ENCODE measurements around the gene DIP2A. TPM values are rescaled to one million over a fixed set of nuclear protein-coding genes. Genes with fewer than 3 reads are reported as not detected.

DIP2A gene
- polyA plus RNA-seq, 4 donors = 13.8 to 42.9 (median 22.8) TPM

- Histone ChIP-seq H3K4me3 (ENCODE audit: low read depth in 1 of 3, low read length in 3 of 3) (no peak overlapping the region), H3K4me1 (ENCODE audit: control insufficient read depth in 3 of 3, insufficient read depth in 2 of 3, low read depth in 1 of 3, low read length in 2 of 3) (no peaks in the 10 kb centered on the region), H3K27ac (ENCODE audit: low read depth in 1 of 3, low read length in 2 of 3) (no peak overlapping the region), H3K9me3 (ENCODE audit: control insufficient read depth in 2 of 2, insufficient read depth in 1 of 2, low read depth in 1 of 2, low read length in 1 of 2) (no peaks in the 10 kb centered on the region), H3K27me3 (ENCODE audit: control insufficient read depth in 3 of 3, insufficient read depth in 3 of 3, low read length in 3 of 3) (no peaks in the 10 kb centered on the region), H3K36me3 (ENCODE audit: control insufficient read depth in 3 of 3, insufficient read depth in 2 of 3, low read depth in 1 of 3, low read length in 3 of 3) (peaks cover 2 to 22% (median 7%) of the 10 kb centered on the region in 3 donors)
- DNase-seq = no peak
- 67 to 91% (median 89%) methylated on average over 4 of the region's 4 CpGs for WGBS, 3 donors
- no peak for FAIRE-seq
Observed at GRCh38 chr21:46486481-46487126, 27.9 kb downstream of the DIP2A start.

GRCh38 chr21:46489162-46489663 is 30.5 kb downstream of the DIP2A start:
- H3K4me3 ChIP-seq (ENCODE audit: low read depth in 1 of 3, low read length in 3 of 3) = no peak overlapping the region
- H3K36me3 ChIP-seq (ENCODE audit: control insufficient read depth in 3 of 3, insufficient read depth in 2 of 3, low read depth in 1 of 3, low read length in 3 of 3) = peaks cover 4 to 29% (median 9%) of the 10 kb centered on the region in 3 donors
- FAIRE-seq (no peak), DNase-seq (no peak)
- no peak overlapping the region for H3K27ac ChIP-seq (ENCODE audit: low read depth in 1 of 3, low read length in 2 of 3)
- 84 to 91% (median 90%) methylated on average over 6 of the region's 6 CpGs for WGBS, 3 donors
- no peaks in the 10 kb centered on the region for H3K27me3 ChIP-seq (ENCODE audit: control insufficient read depth in 3 of 3, insufficient read depth in 3 of 3, low read length in 3 of 3)
- peaks cover 0 to 2% of the 10 kb centered on the region in 2 donors for H3K9me3 ChIP-seq (ENCODE audit: control insufficient read depth in 2 of 2, insufficient read depth in 1 of 2, low read depth in 1 of 2, low read length in 1 of 2)
- no peaks in the 10 kb centered on the region for H3K4me1 ChIP-seq (ENCODE audit: control insufficient read depth in 3 of 3, insufficient read depth in 2 of 3, low read depth in 1 of 3, low read length in 2 of 3)

DNA sequence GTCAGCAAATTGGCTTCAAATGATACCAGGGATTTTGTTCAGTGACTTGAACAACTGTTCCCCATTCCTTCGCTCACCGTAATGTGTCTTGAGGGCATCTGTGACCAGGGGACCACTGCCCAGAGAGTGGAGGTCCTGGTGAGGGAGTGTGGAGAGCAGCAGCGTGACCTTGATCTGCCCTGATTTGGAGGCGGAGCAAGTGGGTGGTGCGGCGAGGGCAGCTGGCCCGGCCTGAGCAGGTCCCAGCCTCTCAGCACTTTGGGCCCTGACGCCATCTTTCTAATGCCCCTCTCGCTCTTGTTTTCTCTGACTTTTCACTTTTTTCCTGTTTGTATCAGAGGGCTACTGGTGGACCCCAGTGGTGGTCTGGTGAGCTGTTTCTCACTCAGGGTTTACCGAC is 31.1 kb downstream of the DIP2A start:
- no peak for FAIRE-seq
- 92 to 98% (median 97%) methylated on average over 10 of the region's 10 CpGs for WGBS, 3 donors
- H3K9me3 ChIP-seq (ENCODE audit: control insufficient read depth in 2 of 2, insufficient read depth in 1 of 2, low read depth in 1 of 2, low read length in 1 of 2) = peaks cover 0 to 2% of the 10 kb centered on the region in 2 donors
- peaks cover 4 to 30% (median 9%) of the 10 kb centered on the region in 3 donors for H3K36me3 ChIP-seq (ENCODE audit: control insufficient read depth in 3 of 3, insufficient read depth in 2 of 3, low read depth in 1 of 3, low read length in 3 of 3)
- H3K27me3 ChIP-seq (ENCODE audit: control insufficient read depth in 3 of 3, insufficient read depth in 3 of 3, low read length in 3 of 3) = no peaks in the 10 kb centered on the region
- H3K27ac ChIP-seq (ENCODE audit: low read depth in 1 of 3, low read length in 2 of 3) = no peak overlapping the region
- no peak for DNase-seq
- H3K4me1 ChIP-seq (ENCODE audit: control insufficient read depth in 3 of 3, insufficient read depth in 2 of 3, low read depth in 1 of 3, low read length in 2 of 3) = no peaks in the 10 kb centered on the region
- no peak overlapping the region for H3K4me3 ChIP-seq (ENCODE audit: low read depth in 1 of 3, low read length in 3 of 3)

DNA sequence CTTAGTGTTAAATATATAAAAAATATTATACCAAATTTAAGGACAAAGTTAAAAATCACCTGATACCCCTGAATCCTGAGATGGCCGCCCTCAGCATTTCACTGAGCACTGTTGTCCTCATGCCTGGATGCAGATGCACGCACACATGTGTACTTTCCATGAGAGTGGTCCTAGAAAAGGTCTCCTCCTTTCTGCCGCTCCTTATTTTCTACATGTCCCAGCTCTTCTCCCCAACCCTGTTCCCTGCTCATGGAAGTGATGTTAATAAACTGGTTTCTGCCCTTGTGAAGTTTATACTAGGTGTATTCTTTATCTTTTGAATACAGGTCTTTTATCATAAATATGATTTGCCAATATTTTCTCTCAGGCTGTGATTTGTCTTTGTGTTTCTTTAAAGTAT is 32.9 kb downstream of the DIP2A start:
- Histone ChIP-seq H3K4me1 (ENCODE audit: control insufficient read depth in 3 of 3, insufficient read depth in 2 of 3, low read depth in 1 of 3, low read length in 2 of 3) (no peaks in the 10 kb centered on the region), H3K27ac (ENCODE audit: low read depth in 1 of 3, low read length in 2 of 3) (no peak overlapping the region), H3K9me3 (ENCODE audit: control insufficient read depth in 2 of 2, insufficient read depth in 1 of 2, low read depth in 1 of 2, low read length in 1 of 2) (peaks cover 0 to 2% of the 10 kb centered on the region in 2 donors), H3K36me3 (ENCODE audit: control insufficient read depth in 3 of 3, insufficient read depth in 2 of 3, low read depth in 1 of 3, low read length in 3 of 3) (peaks cover 4 to 26% (median 9%) of the 10 kb centered on the region in 3 donors), H3K4me3 (ENCODE audit: low read depth in 1 of 3, low read length in 3 of 3) (no peak overlapping the region), H3K27me3 (ENCODE audit: control insufficient read depth in 3 of 3, insufficient read depth in 3 of 3, low read length in 3 of 3) (no peaks in the 10 kb centered on the region)
- 95 to 100% (median 96%) methylated on average over 3 of the region's 3 CpGs for WGBS, 3 donors
- DNase-seq (no peak), FAIRE-seq (no peak)

GRCh38 chr21:46492851-46493250 is 34.2 kb downstream of the DIP2A start:
- DNase-seq (no peak), FAIRE-seq (no peak)
- no peaks in the 10 kb centered on the region for H3K27me3 ChIP-seq (ENCODE audit: control insufficient read depth in 3 of 3, insufficient read depth in 3 of 3, low read length in 3 of 3)
- peaks cover 6 to 27% (median 12%) of the 10 kb centered on the region in 3 donors for H3K36me3 ChIP-seq (ENCODE audit: control insufficient read depth in 3 of 3, insufficient read depth in 2 of 3, low read depth in 1 of 3, low read length in 3 of 3)
- no peak overlapping the region for H3K27ac ChIP-seq (ENCODE audit: low read depth in 1 of 3, low read length in 2 of 3)
- peaks cover 0 to 2% of the 10 kb centered on the region in 2 donors for H3K9me3 ChIP-seq (ENCODE audit: control insufficient read depth in 2 of 2, insufficient read depth in 1 of 2, low read depth in 1 of 2, low read length in 1 of 2)
- 89 to 97% (median 90%) methylated on average over 5 of the region's 5 CpGs for WGBS, 3 donors
- H3K4me3 ChIP-seq (ENCODE audit: low read depth in 1 of 3, low read length in 3 of 3) = no peak overlapping the region
- no peaks in the 10 kb centered on the region for H3K4me1 ChIP-seq (ENCODE audit: control insufficient read depth in 3 of 3, insufficient read depth in 2 of 3, low read depth in 1 of 3, low read length in 2 of 3)

DNA sequence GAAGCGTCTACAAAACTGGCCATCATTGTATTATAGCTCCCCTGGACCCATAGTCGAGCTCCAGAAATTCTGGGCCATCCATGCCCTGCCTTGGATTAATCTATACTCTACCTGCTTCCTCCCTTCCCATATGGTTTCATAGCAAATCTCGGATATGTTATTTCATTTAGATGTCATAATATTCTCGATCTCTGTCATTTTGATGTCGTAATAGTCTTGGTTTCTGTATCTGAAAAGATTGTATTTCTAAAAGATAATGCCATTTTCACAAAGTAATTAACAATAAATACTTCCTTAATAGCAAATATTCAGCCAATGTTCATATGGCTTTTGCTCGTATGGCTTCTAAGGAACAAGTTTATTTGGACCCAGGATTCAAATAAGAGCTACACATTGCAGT is 35.1 kb downstream of the DIP2A start:
- peaks cover 0 to 2% of the 10 kb centered on the region in 2 donors for H3K9me3 ChIP-seq (ENCODE audit: control insufficient read depth in 2 of 2, insufficient read depth in 1 of 2, low read depth in 1 of 2, low read length in 1 of 2)
- FAIRE-seq = no peak
- WGBS, 3 donors = 96 to 100% (median 97%) methylated on average over 6 of the region's 6 CpGs

DNA sequence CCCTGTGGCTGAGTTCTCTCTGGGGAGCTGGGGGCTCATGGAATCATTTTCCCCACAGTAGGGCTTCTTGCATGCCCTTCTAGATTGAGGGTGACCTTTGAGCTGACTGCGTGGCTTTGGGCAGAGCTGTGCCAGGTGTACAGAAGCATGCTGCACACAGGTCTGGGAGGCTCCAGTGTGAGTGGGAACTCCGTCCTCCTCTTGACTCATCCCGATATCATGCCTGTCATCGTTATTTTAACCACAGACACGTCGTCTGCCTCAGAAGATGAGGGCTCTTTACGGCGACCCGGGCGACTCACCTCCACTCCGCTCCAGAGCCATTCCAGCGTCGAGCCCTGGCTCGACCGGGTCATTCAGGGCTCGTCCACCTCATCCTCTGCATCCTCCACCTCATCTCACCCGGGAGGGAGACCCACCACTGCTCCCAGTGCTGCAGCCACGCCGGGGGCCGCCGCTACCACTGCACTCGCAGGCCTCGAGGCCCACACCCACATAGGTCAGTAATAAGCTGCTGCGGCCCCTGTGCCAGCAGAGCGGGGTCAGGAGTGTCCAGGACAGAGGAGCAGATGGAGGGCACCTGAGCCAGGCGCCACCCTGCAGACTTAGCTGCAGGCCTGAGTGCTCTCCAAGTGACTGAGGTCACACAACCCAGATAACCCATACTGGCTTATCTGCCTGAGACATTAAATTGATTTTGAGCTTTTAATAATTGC is 39.8 kb downstream of the DIP2A start:
- no peaks in the 10 kb centered on the region for H3K9me3 ChIP-seq (ENCODE audit: control insufficient read depth in 2 of 2, insufficient read depth in 1 of 2, low read depth in 1 of 2, low read length in 1 of 2)
- FAIRE-seq (no peak), DNase-seq (no peak)
- H3K36me3 ChIP-seq (ENCODE audit: control insufficient read depth in 3 of 3, insufficient read depth in 2 of 3, low read depth in 1 of 3, low read length in 3 of 3) = peaks cover 7 to 26% (median 12%) of the 10 kb centered on the region in 3 donors
- 92 to 95% (median 94%) methylated on average over 26 of the region's 26 CpGs for WGBS, 3 donors
- H3K4me3 ChIP-seq (ENCODE audit: low read depth in 1 of 3, low read length in 3 of 3) = no peak overlapping the region
- H3K27me3 ChIP-seq (ENCODE audit: control insufficient read depth in 3 of 3, insufficient read depth in 3 of 3, low read length in 3 of 3) = no peaks in the 10 kb centered on the region
- peaks cover 0 to 3% (median 0%) of the 10 kb centered on the region in 3 donors for H3K4me1 ChIP-seq (ENCODE audit: control insufficient read depth in 3 of 3, insufficient read depth in 2 of 3, low read depth in 1 of 3, low read length in 2 of 3)
- no peak overlapping the region for H3K27ac ChIP-seq (ENCODE audit: low read depth in 1 of 3, low read length in 2 of 3)

More for the DNA sequence above, 35.1 kb downstream of the DIP2A start:
- Histone ChIP-seq H3K36me3 (ENCODE audit: control insufficient read depth in 3 of 3, insufficient read depth in 2 of 3, low read depth in 1 of 3, low read length in 3 of 3) (peaks cover 9 to 36% (median 17%) of the 10 kb centered on the region in 3 donors), H3K27ac (ENCODE audit: low read depth in 1 of 3, low read length in 2 of 3) (no peak overlapping the region), H3K27me3 (ENCODE audit: control insufficient read depth in 3 of 3, insufficient read depth in 3 of 3, low read length in 3 of 3) (no peaks in the 10 kb centered on the region), H3K4me1 (ENCODE audit: control insufficient read depth in 3 of 3, insufficient read depth in 2 of 3, low read depth in 1 of 3, low read length in 2 of 3) (no peaks in the 10 kb centered on the region), H3K4me3 (ENCODE audit: low read depth in 1 of 3, low read length in 3 of 3) (no peak overlapping the region)
- DNase-seq = no peak

- FAIRE-seq (no peak), DNase-seq (peak; percentile 12 to 31)
- 35 to 37% (median 35%) methylated on average over 3 of the region's 3 CpGs for WGBS, 3 donors
- H3K4me1 ChIP-seq (ENCODE audit: control insufficient read depth in 3 of 3, insufficient read depth in 2 of 3, low read depth in 1 of 3, low read length in 2 of 3) = peaks cover 0 to 3% (median 0%) of the 10 kb centered on the region in 3 donors
- no peaks in the 10 kb centered on the region for H3K9me3 ChIP-seq (ENCODE audit: control insufficient read depth in 2 of 2, insufficient read depth in 1 of 2, low read depth in 1 of 2, low read length in 1 of 2)
- peaks cover 7 to 33% (median 12%) of the 10 kb centered on the region in 3 donors for H3K36me3 ChIP-seq (ENCODE audit: control insufficient read depth in 3 of 3, insufficient read depth in 2 of 3, low read depth in 1 of 3, low read length in 3 of 3)
- H3K27me3 ChIP-seq (ENCODE audit: control insufficient read depth in 3 of 3, insufficient read depth in 3 of 3, low read length in 3 of 3) = no peaks in the 10 kb centered on the region
- H3K27ac ChIP-seq (ENCODE audit: low read depth in 1 of 3, low read length in 2 of 3) = peak overlapping the region in 1 of 3 donors; percentile 46
- H3K4me3 ChIP-seq (ENCODE audit: low read depth in 1 of 3, low read length in 3 of 3) = no peak overlapping the region
Observed at GRCh38 chr21:46500224-46500861, 41.7 kb downstream of the DIP2A start.

All from small intestine (tissue), 7 donors.